KBM-7 (cell line): ENCODE measurements around the gene SLC4A7.
"Not testable (repeated sequence)": the region's sequence is repeated elsewhere in the genome, so short reads cannot be mapped to it uniquely, and the experiment has no call there.

Source experiments
- DNase-seq: peaks from one replicate; pipeline ENCODE4 v3.0.0-alpha.2; 2015
- in situ Hi-C: fragments of 300-500 bp; cut with MboI; formaldehyde crosslinking; loops from 2 replicates; pipeline ENCODE4 v1.14.3; 2020; ENCODE audit warnings: low sequenced_read_pairs, low pct_unique_long_range_greater_than_20kb, mixed read lengths

The SLC4A7 gene

GRCh38 chr3:27342267-27342666 is 141.9 kb downstream of the SLC4A7 start:
- in situ Hi-C loops, result no loop called here
- DNase-seq, result no peak

- in situ Hi-C loops, result no loop called here
- no peak for DNase-seq
These were observed 143.7 kb downstream of the SLC4A7 start for GRCh38 chr3:27340534-27340933.

GRCh38 chr3:27335571-27335970 is 148.6 kb downstream of the SLC4A7 start:
- no peak for DNase-seq
- in situ Hi-C loops, result no loop called here

GRCh38 chr3:27333843-27334242 is 150.3 kb downstream of the SLC4A7 start:
- in situ Hi-C loops, result no loop called here
- no peak for DNase-seq

GRCh38 chr3:27328982-27329762 is 155.0 kb downstream of the SLC4A7 start:
- DNase-seq, result not testable (repeated sequence)

GRCh38 chr3:27326629-27327545 is 157.3 kb downstream of the SLC4A7 start:
- in situ Hi-C loops, result no loop called here
- no peak for DNase-seq

More at GRCh38 chr3:27328982-27329762, 155.0 kb downstream of the SLC4A7 start:
- in situ Hi-C loops, result not testable (repeated sequence)

- DNase-seq, result no peak
- in situ Hi-C loops, result no loop called here
These were observed 158.0 kb downstream of the SLC4A7 start for GRCh38 chr3:27326202-27326601.

DNA sequence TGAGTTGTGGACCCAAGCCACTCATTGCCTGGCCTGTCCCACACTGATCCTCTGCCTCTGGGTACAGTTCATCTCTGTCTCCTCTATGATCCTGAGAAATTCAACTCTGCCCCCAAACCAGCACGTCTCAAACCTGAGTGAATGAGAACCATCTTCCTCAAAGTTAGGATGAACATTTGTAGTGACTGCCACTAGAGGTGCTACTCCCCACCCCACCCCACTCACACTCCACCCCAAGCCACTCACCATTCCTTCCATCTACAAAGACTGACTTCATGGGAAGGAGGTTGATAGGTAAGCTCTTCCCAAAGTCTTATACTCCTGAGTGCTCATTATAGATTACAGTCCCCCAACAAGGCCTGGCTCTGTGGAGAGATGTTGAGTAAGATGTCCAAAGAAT is 158.8 kb downstream of the SLC4A7 start:
- no peak for DNase-seq
- in situ Hi-C loops, result no loop called here

DNA sequence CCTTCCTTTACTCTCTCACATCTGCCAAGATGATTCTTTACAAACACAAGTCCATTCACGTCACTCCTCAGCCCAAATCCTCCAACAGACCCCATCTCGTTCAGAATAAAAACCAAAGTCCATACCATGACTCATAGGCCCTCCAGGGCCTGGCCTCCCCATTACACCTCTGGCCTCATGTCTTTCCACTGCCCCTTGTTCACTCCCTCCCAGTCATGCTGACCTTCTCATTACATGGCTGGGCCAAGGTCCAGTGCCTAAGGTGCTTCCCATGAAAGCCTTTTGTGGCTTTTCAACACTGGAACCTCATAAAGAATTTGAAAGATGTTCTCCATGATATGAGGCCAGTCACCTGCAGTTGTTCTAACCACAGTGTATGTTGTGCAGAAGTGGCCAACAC is 159.5 kb downstream of the SLC4A7 start:
- DNase-seq, result no peak
- in situ Hi-C loops, result loop anchor here (25.0 kb wide), 1 partner anchor 363 kb away; no protein-coding TSS in a partner anchor

DNA sequence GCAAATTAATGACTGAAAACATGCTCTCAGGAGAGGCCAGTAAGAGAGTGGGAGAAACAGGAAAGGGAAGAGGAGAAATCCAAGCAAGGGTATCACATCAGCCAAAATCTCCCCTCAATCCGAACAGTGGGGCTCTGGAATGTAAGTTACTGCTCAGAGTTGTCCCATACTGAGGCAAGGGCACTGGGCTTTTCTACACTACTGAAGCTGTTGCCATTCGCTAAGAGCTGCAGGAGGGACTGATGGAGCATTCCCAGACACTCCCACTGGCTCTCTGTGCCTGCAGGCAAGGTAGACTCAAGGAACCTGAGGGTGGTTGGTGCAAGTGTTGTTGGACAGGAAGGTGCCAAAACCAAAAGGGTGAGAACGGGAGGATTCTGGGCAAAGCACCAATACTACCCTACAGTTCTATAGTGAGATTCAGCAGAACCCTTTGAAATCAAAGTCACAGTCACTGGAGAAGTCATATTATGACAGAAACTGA is 161.1 kb downstream of the SLC4A7 start:
- in situ Hi-C loops, result loop anchor here (25.0 kb wide), 1 partner anchor 364 kb away; no protein-coding TSS in a partner anchor
- DNase-seq, result no peak
